Erythroblast (primary cell): ENCODE measurements around the gene PTPRT.

Experiments
- GATA1 ChIP-seq: IDR thresholded peaks from 2 replicates; pipeline ENCODE4 v1.6.1; 2011; ENCODE audit warnings: low read depth, mild to moderate bottlenecking, control low read depth, low read length, moderate library complexity
- POLR2A ChIP-seq: IDR thresholded peaks from 2 replicates; pipeline ENCODE4 v1.6.1; 2011; ENCODE audit warnings: mild to moderate bottlenecking, low read length

DNA sequence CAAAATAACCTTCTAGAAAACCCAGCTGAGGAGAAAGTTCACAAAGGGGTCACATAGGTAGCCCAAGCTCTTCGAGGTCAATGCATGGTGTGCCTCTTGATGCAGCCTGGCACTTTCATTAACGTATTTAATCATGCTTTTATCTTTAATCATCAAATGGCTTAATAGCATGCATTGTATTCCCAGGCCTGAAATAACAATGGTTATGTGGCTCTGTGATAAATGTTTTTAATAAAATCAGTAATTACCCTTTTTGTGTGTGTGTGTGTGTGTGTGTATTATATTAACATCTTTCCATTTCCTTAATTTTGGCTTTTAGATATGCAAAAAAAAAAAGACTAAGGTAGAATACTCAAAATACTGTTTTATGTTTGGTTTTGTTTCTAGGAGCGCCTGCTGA is 681.8 kb downstream of the PTPRT start:
- TF ChIP-seq POLR2A (no peak), GATA1 (no peak)
